ENCODE measurements around the gene C16orf78.
"Not testable (repeated sequence)": the region's sequence is repeated elsewhere in the genome, so short reads cannot be mapped to it uniquely, and the experiment has no call there.

The C16orf78 gene

DNA sequence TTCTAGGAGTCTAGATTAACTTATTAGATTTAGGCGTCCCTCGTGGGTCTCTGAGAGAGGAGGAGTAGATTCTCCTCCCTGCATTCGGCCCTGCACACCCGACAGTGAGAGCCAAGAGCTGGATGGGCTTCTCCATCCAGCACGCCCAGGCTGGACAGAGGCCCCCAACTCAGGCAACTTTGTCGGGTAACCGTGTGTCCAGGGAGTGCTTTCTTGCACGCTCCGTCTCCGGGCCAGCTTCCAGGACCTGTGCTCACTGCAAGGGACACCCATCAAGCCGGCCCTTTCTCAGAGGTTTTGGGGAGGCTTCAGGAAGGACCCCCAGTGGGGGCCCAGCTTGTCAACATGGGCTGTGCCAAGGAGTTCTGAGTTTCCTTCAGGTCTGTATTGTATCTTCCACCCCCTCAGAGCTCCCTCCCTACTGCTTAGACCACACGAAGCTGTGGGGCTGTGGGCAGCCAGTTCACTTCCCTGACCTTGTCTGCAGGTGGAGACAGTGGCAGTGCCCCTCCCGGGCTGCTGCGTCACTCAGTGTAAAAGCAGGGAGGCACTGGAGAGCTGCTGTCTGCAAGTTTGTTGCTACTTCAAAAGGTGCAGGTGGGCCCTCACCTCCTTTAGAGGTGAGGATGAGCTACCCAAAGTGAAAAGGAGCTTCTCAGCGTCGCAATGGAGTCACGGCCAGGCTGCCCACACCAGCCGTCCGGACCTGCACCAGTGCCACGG is 24.0 kb upstream of the C16orf78 start:
- DNase-seq (ENCODE audit: low read depth in 2 of 2, low spot score in 1 of 2), result no peak

DNA sequence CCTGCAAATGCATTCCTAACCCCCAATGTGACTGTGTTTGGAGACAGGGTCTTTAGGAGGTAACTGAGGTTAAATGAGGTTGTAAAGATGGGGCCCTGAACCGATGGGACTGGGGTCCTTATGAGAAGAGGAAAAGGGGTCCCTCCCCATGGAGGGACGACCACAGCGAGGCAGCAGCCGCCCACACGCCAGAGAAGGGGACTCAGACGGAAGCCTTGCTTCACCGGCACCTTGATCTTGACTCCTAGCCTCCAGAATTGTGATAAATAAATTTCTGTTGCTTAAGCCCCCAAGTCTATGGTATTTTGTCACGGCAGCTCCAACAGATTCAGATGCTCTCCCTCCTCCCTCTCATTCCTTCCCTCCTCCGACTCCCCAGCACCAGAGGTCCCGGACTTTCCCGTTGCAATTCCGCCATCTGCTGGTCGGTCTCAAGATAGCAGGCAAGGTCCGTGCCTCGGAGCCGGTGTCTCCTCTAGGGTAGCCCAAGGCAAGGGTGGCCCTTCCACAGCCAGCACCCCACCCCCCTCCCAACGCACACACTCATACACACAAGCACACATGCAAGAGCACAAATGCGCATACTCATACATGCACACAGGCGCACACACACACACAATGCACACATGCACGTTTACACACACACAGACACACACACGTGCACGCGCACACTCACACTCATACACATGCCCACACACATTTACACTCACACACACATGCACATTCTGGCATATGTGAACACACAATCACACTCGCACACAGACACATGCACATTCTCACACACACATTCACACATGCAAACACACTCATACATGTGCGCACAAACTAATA is 23.1 kb upstream of the C16orf78 start:
- peak in 1 of 2 donors; percentile 17 for DNase-seq (ENCODE audit: low read depth in 2 of 2, low spot score in 1 of 2)

DNA sequence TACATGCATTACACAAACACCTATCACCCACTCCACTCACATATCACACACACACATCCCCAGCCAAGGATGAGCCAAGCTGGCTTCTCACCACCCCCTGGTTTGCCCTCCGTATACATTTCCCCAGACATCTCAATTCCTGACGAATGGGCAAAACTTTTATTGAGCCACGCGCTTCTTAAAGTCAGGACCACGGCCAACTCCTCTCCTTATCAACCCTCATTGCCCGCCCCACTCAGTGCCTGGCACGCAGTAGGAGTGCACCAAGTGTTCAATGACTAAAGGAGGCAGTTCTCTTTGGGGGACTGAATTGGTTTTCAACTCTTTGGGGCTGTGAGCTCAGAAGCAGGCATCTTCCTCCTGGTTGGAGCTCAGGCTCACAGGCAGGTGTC is 22.5 kb upstream of the C16orf78 start:
- no peak for DNase-seq (ENCODE audit: low read depth in 2 of 2, low spot score in 1 of 2)

DNA sequence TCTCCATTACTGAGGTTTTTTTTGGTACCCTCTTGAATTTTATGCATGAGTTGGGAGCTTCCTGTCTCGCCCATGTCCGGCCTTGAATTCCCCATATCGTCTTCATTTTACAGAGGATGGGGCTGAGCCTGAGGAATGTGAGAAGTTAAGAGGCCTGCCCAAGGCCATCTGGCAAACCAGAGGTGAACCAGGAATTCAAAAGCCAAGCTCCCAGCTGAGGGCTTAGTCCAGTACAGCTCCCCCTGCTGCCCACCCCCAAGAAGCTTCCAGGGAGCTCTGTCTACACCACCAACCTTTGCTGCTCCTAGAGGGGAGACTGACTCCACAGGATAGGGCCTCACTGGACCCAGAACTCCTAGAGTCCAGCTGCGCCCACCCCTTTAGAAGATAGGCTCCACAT is 20.7 kb upstream of the C16orf78 start:
- no peak for DNase-seq (ENCODE audit: low read depth in 2 of 2, low spot score in 1 of 2)

DNA sequence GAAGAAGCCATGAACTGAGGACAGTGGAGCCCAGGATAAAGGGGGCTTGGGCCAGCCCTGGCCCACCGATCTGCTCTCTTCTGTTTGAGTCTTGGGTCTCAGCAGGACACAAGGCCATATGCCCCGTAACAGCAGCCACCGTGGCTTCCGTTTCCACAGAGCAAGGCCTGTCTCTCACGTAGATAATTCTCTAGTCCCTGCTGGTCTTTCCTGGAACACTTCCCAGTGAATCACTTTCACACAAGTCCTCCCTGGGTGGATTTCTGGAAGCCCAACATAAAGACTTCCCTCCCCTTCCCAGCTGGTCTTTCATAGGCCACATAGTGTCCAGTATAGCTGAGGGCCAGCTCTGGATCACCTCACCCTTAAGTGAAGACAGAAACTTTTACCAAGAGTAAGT is 19.9 kb upstream of the C16orf78 start:
- DNase-seq (ENCODE audit: low read depth in 2 of 2, low spot score in 1 of 2), result no peak

DNA sequence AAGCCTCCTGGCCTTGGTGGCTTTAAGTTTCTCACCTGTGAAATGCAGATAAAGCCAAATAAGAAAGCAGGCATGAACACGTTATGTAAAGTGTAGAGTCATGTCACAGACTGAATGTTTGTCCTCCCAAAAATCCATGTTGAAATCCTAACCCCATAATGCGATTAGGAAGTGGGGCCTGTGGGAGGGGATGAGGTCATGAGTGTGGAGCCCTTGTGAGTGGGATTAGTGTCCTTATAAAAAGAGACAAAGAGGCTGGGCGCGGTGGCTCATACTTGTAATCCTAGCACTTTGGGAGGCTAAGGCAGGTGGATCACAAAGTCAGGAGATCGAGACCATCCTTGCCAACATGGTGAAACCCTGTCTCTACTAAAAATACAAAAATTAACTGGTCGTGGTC is 19.5 kb upstream of the C16orf78 start:
- no peak for DNase-seq (ENCODE audit: low read depth in 2 of 2, low spot score in 1 of 2)

DNA sequence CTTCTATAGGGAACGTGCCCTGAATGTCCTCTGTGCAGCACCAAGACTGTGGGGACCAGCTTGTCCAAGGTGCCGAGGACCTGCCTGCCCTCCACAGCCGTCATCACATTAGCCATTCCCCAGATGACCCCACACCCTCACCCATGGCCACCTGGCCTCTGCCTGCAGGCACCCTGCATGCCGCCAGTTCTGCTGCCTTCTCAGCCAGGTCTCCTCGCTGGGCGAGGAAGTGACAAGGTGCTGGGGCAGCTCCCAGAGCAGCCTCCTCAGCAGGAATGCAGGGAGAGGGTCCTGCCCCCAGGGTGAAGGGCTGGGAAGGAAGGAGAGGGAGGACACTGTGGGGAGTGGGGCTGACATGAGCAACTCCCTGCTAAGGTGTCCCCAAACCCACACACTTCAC is 18.6 kb upstream of the C16orf78 start:
- DNase-seq (ENCODE audit: low read depth in 2 of 2, low spot score in 1 of 2), result no peak

DNA sequence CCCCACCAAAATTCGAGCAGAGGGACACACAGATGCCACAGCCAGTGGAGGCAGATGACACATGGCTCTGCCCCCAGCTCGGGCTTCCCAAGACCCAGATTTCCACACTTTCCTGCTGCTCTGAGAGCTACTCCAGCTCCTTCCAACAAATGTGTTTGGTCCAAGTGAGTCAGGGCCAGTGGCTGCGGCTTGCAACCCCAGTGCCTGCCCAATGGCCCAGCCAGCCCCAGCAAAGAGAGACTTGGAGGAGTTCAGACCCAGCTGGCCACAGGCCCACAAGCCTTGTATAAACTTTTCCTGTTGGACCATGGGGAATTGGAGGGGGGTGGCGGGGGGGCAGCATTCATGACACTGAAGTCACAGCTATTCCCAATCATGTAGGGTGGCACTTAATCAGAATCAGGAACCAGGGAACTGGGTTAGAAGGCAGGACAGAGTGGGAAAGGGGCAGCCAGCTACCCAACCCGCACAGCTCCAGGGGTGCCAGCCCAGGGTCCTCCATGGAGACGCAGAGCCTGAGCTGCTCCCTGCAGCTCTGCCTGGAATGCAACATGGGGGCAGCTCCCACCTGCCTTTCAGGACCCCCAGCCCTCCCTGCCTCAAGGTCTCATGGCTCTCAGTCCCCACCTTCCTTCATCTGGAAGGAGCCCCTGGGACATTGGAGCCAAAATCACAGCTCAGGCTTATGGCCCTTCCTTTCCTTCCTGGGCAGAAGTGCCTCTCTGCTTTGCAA is 17.5 kb upstream of the C16orf78 start:
- DNase-seq (ENCODE audit: low read depth in 2 of 2, low spot score in 1 of 2), result no peak

DNA sequence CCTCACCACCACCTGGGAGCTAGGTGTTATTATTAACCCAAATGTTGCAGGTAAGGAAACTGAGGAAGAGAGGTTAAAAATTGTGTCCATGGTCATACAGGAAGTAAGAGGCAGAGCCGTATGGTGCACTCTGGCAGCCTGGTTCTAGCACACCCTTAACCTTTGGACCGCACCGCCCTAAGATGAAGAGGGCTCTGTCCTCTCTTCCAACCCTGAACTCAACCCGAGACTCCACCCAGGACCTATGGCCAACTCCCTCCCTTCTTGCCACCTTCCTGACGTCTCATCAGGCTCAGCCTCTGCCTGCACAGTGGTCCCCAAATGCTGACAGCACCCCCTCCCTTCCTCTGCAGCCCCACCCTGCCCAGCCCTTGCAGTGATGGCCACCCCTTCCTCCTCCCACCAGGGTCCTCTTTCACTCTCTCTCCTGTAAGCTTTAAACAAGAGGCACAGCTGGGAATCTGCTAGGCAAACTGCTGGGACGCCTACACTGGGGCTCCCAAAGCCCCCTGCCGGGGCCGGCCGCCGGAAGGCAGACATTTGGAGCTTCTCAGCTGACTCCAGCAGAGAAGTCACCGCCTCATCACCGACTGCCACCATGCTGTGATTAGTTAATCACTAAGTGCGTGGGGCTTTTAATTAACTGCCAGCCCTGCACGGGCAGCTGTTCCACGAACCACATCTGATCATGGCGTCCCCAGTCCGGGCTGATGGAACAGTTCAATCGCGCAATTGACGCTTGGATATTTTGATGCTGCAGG is 16.7 kb upstream of the C16orf78 start:
- no peak for DNase-seq (ENCODE audit: low read depth in 2 of 2, low spot score in 1 of 2)

DNA sequence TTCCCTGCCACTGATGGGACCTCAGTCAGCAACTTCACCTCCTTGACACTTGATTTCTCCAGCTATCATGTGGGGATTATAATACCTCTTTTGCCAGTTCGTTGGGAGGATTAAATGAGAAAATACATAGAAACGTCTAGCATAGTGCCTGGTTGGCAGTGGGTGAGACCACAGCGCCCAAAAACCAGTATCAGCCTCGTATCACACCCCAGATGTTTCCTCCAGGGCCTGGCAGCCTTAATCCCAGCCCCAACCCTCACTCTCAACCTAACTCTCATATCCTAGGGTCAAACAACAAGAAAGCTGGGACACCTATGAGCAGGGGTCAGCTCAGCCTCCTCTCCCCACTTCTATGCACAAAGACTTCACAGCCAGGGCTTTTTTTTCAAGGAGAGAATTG is 14.0 kb upstream of the C16orf78 start:
- DNase-seq (ENCODE audit: low read depth in 2 of 2, low spot score in 1 of 2), result no peak

DNA sequence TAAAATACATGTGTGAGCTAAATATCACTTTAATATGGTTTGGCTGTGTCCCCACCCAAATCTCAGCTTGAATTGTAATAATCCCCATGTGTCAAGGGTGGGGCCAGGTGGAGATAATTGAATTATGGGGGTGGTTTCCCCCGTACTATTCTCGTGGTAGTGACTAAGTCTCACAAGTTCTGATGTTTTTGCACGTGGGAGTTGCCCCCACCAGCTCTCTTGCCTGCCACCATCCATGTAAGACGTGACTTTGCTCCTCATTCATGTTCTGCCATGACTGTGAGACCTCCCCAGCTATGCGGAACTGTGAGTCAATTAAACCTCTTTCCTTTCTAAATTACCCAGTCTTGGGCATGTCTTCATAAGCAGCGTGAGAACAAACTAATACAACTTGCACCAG is 11.9 kb upstream of the C16orf78 start:
- DNase-seq (ENCODE audit: low read depth in 2 of 2, low spot score in 1 of 2), result not testable (repeated sequence)

DNA sequence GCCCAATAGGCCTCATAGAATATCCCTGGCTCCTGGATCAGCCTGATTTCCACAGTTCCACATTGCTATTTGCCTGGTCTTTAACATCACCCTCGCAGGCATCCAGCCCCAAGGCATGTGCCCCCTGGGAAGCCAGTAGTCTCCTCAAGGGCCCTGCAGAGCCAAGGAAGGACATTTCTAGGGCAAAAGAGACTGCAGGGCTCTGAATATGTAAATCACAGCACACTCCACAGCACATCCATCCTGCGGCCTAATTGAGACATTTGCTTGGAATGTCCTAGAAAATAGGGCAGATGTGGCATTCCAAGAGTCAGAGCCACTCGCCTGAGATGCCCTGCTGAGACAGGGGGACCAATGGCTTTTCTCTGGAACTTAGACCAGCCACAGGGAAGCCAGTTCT is 11.4 kb upstream of the C16orf78 start:
- no peak for DNase-seq (ENCODE audit: low read depth in 2 of 2, low spot score in 1 of 2)

DNA sequence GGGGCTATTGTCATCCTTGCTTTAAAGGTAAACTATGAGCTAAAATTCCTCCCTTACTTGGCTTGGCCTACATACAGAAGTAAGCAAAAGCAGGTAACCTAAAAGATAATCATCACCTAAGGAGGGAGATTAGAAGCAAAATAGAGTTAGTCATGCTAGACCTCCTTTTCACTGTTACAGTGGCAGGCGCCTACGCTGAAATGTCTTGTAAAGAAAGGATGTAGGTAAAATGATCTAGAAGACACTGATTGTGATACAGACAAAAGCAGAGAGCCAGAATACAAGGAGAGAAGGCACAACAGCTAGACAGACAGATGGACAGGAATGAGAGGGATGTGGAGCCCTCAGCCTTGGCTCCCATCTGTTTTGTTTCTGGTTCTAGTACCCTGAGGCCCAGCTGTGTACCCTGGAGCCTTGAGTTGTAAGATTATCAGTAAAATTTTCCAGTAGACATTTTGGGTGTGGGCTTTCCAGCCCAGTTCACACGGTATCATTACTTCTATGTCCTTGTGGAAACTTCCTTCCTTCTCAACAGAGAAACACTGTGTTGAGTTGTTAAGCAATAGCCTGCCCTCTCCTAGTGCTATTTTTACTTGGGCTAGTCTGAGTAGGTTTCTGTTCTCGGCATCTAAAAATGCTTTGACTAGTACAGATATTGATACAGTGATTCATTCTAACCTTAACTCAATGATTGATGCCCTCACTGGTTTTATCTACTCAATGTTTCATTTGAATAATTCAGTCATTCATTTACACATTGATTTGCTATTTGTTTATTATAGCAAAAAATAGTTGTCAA is 7.7 kb upstream of the C16orf78 start:
- no peak for DNase-seq (ENCODE audit: low read depth in 2 of 2, low spot score in 1 of 2)

DNA sequence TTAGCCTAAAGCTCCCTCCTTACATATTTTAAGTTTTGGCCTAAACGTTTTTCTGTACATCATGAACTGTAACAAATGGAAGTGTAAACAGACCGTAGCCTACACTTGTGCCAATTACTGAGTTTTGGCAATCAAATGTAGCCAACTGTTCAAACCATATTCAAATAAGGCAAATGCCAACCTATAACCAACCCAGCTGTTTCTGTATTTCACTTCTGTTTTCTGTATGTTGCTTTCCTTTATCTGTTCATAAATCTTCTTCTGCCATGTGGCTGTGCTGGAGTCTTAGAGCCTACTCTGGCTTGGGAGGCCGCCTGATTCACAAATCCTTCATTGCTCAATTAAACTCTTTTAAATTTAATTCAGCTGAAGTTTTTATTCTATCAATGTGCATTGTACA is 6.9 kb upstream of the C16orf78 start:
- DNase-seq (ENCODE audit: low read depth in 2 of 2, low spot score in 1 of 2), result no peak

DNA sequence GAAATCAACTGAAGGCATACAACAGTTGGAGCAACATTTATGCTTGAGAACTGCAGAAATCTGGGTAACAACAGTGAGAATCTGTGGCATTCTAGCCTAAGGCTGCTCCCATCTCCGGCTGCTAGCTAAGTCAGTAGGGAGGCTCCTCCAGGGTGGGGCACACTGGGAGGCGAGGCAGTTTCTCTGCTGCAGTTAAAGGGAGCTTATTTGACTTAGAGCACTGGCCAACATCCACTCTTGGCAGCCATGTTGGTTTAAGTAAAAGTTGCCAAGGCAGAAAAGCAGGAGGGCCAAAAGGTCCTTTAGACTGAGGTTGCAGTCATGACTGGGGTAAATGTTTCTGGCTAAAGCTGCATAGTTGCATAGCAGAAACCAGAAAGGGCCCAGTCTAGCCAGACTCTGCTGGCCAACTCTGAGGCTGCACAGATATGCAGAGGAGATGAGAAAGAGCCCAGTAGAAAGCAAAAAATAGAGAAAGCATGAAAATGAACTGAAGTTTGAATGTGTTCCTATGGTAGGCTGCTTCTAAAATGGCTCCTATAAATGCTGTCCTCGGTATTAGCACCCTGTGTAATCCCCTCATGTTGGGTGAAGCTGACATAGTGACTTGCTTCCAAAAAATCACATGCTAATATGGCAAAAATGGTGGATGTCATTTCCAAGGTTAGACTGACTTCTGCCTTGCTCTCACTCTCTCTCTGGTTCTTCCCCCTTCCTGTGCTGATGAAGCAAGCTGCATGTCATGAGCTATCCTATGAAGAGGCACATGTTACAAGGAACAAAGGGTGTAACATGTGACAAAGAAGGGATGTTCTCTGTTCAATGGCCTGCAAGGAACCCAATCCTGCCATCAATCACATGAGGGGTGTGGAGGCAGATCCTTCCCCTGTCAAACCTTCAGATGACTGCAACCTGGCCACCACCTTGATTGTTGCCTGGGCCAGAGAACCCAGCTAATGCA is 3.7 kb upstream of the C16orf78 start:
- DNase-seq (ENCODE audit: low read depth in 2 of 2, low spot score in 1 of 2), result no peak

DNA sequence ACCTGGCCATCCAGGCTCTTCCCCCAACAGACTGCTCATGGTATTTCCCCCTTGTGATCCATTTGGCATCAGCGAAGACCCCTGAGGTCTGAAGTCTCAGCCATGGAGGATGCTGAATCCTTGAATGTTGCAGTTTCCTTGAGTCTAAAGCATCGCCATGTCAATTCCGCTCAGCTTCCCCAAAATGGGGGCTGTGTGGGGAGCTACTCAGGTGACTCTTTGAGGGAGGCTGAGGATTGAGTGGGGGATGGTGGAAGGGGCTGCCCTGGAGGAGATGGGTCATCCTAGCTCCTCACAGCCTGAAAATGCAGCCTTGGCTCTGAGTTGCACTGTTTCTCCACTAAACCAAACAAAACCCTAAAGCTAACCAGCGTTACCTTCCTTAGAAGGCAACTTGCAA is 2.6 kb downstream of the C16orf78 start:
- no peak for DNase-seq (ENCODE audit: low read depth in 2 of 2, low spot score in 1 of 2)

DNA sequence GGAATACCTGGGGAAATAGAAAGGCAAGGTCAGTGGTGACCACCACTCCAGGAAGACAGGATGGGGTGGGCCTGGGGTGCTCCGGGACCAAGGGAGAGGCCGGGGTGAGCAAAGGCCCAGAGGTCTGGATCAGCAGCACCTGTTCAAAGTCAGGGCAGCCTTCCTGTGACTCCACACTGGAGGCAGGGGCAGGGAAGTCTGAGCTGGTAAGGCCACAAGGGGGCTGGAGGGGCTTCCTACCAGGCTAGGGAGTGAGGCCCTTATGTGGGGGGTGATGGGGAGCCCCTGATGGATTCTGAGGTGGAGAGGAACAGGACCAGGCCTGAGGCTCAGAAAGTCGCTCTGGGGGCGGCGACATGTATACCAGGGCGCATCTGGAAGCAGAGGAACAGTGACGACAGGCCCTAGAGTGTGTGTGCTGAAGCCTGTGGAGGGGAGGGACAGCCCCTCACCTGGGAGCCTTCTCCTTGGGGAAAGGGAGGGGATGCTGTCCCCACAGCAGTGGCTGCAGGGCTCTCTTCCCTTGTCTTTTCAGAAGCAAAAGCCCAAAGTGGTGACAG is 3.7 kb downstream of the C16orf78 start:
- no peak for DNase-seq (ENCODE audit: low read depth in 2 of 2, low spot score in 1 of 2)

DNA sequence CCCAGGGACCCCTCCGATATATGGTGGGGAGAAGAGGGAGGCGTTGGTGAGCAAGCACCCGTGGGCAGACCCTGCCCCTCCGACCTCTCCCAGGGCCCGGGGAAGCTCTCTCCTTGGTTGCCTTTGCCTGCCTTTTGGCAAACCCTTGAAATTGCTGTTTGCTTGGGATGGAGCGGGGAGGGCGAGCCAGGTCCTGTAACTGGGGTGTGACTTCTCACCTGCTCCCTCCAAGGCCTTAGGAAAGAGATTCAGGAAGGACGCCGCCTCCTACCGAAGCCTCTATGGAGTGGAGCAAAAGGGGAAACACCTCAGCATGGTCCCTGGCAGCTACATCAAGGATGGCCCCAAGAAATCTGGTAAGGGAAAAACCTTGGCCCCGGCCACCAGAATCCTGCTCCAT is 4.6 kb downstream of the C16orf78 start:
- no peak for DNase-seq (ENCODE audit: low read depth in 2 of 2, low spot score in 1 of 2)

DNA sequence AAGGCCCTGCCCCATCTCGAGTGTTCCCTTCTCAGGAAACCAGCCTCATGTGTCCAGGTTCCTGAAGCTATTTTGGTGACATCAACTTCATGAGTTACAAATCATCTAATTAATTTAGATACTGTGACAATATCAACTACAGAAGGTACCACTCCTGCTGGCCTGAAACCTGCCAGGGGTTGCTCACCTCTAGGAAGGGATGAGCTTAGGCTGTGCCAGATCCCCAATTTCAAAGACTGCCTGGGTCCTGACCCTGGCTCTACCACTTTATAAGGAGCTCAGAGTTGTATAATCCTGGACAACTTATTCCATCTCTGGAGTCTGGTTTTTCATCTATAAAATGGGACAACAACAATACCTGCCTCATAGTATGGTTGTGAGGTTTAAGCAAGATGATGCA is 5.2 kb downstream of the C16orf78 start:
- DNase-seq (ENCODE audit: low read depth in 2 of 2, low spot score in 1 of 2), result no peak

Measured in stimulated activated CD8-positive, alpha-beta memory T cell treated with anti-CD3 and anti-CD28 coated beads, Interleukin-4, amount 100 ng/mL, for 1 hour (primary cell).